Loucy (cell line): Measurements from ENCODE around the gene TIMM10B.

Experiments used
- EZH2phosphoT487 ChIP-seq: fragments of 200-600 bp; IDR thresholded peaks from 2 replicates; pipeline ENCODE4 v1.6.1; 2018; ENCODE audit warnings: antibody characterized with exemption, mild to moderate bottlenecking, moderate library complexity, borderline replicate concordance
- TF ChIP-seq, protein P1 (sequence below): fragments of 200-600 bp; sonication (generic); conservative IDR thresholded peaks from 2 replicates; pipeline ENCODE4 v1.5.1; 2014; ENCODE audit warnings: mild to moderate bottlenecking, antibody characterized with exemption, low read length

DNA sequence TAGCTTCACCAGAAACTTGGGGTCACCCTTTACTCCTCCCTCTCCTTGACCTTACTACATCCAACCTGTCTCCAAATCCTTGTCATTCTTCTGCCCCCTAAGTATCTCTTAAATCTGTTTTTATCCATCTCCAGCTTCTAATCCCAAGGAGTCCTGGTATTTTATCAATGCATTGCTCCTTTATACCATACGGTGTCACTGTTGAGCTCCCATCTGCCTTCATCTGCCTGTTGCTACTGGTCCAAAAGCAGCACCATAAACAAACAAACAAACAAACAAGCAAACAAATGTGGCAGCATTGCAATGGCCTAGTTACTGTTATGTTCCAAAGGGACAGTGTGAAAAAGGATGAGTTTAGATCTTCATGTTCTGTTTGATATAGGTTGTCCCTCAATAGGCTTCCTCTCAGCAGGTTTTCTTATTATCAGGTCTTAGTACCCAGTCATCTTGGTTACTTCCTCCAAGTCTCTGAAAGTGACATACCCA, 50.0 kb downstream of the TIMM10B start:
- TF ChIP-seq, protein P1, sequence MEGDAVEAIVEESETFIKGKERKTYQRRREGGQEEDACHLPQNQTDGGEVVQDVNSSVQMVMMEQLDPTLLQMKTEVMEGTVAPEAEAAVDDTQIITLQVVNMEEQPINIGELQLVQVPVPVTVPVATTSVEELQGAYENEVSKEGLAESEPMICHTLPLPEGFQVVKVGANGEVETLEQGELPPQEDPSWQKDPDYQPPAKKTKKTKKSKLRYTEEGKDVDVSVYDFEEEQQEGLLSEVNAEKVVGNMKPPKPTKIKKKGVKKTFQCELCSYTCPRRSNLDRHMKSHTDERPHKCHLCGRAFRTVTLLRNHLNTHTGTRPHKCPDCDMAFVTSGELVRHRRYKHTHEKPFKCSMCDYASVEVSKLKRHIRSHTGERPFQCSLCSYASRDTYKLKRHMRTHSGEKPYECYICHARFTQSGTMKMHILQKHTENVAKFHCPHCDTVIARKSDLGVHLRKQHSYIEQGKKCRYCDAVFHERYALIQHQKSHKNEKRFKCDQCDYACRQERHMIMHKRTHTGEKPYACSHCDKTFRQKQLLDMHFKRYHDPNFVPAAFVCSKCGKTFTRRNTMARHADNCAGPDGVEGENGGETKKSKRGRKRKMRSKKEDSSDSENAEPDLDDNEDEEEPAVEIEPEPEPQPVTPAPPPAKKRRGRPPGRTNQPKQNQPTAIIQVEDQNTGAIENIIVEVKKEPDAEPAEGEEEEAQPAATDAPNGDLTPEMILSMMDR: peak; percentile 90
- TF ChIP-seq EZH2phosphoT487: no peak
